ENCODE data around the gene MAP1LC3A. TPM values are rescaled to one million over a fixed set of nuclear protein-coding genes. Genes with fewer than 3 reads are reported as not detected.

MAP1LC3A gene
- total RNA-seq, 1 experiment from 2014 or later: 25.9 TPM

GRCh38 chr20:34595377-34596184, 37.1 kb downstream of the MAP1LC3A start:
- Histone ChIP-seq H4K91ac (ENCODE audit: insufficient read length, low read depth, low read length) (no peak overlapping the region), H3K27me3 (ENCODE audit: insufficient read depth, low read length) (no peaks in the 10 kb centered on the region), H2BK15ac (ENCODE audit: low read depth, low read length) (no peak overlapping the region), H3K9ac (ENCODE audit: extremely low read depth, insufficient read length, low read length) (no peak overlapping the region), H3K18ac (ENCODE audit: insufficient read length, low read depth, low read length) (no peak overlapping the region), H4K8ac (replicated peaks; ENCODE audit: insufficient read length, low read depth, low read length) (no peak overlapping the region), H3T11ph (ENCODE audit: low read length) (no peak overlapping the region), H3K4me1 (ENCODE audit: insufficient read depth, low read length) (no peaks in the 10 kb centered on the region), H3K14ac (ENCODE audit: insufficient read depth, low read length) (no peak overlapping the region), H4K5ac (ENCODE audit: insufficient read length, low read depth, low read length) (no peak overlapping the region), H2BK120ac (ENCODE audit: low read depth, low read length, poor library complexity, severe bottlenecking) (no peak overlapping the region), H2AK5ac (ENCODE audit: insufficient read length, low read length) (no peak overlapping the region), H3K27ac (ENCODE audit: insufficient read length, low read depth, low read length) (no peak overlapping the region), H3K23me2 (ENCODE audit: insufficient read length, low read depth, low read length, poor library complexity, severe bottlenecking) (no peaks in the 10 kb centered on the region), H2BK12ac (ENCODE audit: insufficient read length, low read depth, low read length) (no peak overlapping the region), H3K79me1 (ENCODE audit: insufficient read depth, low read depth, low read length, poor library complexity, severe bottlenecking) (no peaks in the 10 kb centered on the region), H2BK20ac (ENCODE audit: low read depth, low read length, poor library complexity, severe bottlenecking) (no peak overlapping the region), H3K79me2 (ENCODE audit: insufficient read depth, low read length) (no peaks in the 10 kb centered on the region), H3K23ac (ENCODE audit: insufficient read length, low read depth, low read length) (no peak overlapping the region), H3K9me3 (ENCODE audit: control insufficient read depth, low read depth, low read length) (no peaks in the 10 kb centered on the region), H3K4ac (ENCODE audit: low read depth, low read length) (no peak overlapping the region), H3K4me2 (ENCODE audit: insufficient read depth, insufficient read length, low read length) (no peak overlapping the region), H2AFZ (ENCODE audit: low read length) (no peak overlapping the region), H4K20me1 (ENCODE audit: control insufficient read depth, insufficient read depth, insufficient read length) (no peaks in the 10 kb centered on the region), H2BK5ac (ENCODE audit: insufficient read length, low read length) (no peak overlapping the region), H3K56ac (ENCODE audit: insufficient read length, low read depth, low read length) (no peak overlapping the region)
- Mint-ChIP-seq H3K36me3 (ENCODE audit: insufficient read depth in 1 of 3, low read depth in 3 of 3) (no peaks in the 10 kb centered on the region), H3K4me1 (no peaks in the 10 kb centered on the region), H3K27me3 (ENCODE audit: low read depth) (no peaks in the 10 kb centered on the region), H3K9me3 (no peaks in the 10 kb centered on the region), H3K27ac (no peak overlapping the region), H3K4me3 (no peak overlapping the region)
- no CpG with 5 or more reads among the region's 9 CpGs for WGBS (ENCODE audit: extremely low coverage, insufficient read length, low lambda C conversion rate)
- TF ChIP-seq CTCF (conservative IDR thresholded peaks at IDR 0.05): no peak
- DNase-seq: no peak
